HG02884 (cell line): ENCODE measurements around the gene ACOX2.

ENCODE experiments used
- ATAC-seq: cut with Tn5 transposase; IDR thresholded peaks from one replicate; pipeline ENCODE4 v1.9.1; 2021; ENCODE audit warnings: mild to moderate bottlenecking, moderate library complexity; ENCODE audit not compliant: unreplicated experiment

Gene ACOX2

DNA sequence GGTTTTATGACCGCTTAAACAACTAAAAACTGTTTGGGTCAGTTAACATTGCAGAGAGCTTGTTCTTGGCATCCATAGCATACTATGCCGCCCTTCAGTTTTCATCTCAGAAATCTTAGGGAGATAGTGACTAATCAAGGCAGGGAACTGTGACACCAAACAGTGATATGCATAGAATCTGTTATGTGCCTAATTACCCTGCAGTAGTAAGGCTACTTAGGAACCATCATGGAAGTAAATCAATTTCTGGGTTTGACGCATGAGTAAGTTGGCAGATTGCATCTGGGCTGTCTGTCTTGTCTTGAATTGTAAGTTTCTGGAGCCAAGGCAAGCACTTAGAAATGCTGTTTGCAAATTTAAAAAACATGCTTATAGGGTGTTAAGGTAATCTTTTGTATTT, 22.6 kb downstream of the ACOX2 start:
- ATAC-seq: no peak

DNA sequence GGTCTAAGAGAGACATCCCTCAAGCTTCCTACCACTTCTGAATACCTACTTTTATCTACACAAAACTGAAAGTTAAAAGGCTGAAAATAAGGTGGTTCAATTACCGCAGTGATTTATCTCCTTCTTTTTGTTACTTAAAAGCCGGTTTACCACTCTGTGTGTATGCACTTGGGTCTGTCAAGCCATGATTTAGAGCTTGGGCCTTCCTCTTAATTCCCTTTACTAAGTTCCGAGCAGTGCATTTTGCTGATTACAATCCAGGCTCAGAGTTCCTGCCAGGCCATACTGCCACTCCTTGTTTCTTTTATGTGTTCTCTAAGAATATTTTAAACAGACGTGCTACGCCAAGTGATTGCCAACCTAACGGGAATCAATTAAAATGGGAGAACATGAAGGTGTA, 28.6 kb downstream of the ACOX2 start:
- ATAC-seq: no peak

GRCh38 chr3:58507356-58508078, 29.5 kb downstream of the ACOX2 start:
- no peak for ATAC-seq

DNA sequence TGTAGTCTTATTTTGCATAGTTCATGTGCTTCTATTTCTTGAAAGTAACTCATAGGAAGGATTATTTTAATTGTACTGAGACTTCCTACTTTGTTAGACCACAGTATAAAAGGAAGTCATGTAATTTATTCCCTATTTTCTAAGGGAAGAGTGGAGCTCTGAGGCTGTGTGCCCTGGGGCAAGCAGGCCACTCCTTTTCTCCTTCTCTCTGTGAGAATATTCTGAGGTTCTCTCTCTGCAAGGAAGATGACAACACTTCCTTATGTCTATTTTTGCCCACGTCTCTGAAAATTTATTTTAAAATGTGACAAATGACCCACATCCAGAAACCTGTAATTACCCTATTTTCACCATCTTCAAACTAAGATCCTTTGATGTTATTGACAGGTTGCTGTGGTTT, 34.1 kb downstream of the ACOX2 start:
- ATAC-seq: no peak

DNA sequence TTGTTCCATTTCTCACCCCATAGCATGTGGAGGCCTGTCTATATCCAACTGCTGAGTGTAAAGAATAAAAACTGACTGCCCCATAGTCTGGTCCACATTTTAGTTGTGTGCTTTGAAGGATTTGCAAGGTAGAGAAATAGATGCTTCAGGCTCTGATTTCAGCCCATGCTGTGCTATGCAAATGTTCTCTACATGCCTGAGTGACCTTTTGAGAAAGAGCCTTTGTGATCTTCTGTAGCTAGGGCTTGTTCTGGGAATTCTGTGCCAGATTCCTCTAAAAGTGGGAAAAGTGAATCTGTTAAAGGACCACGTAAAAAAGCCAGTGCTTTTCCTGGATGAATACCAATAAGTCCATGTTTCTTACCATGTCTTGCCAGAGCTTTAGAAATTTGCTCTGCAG, 39.9 kb downstream of the ACOX2 start:
- no peak for ATAC-seq

GRCh38 chr3:58496206-58496857, 40.7 kb downstream of the ACOX2 start:
- no peak for ATAC-seq

GRCh38 chr3:58495101-58495500, 41.9 kb downstream of the ACOX2 start:
- ATAC-seq: no peak

GRCh38 chr3:58494107-58494506, 42.9 kb downstream of the ACOX2 start:
- ATAC-seq: no peak

DNA sequence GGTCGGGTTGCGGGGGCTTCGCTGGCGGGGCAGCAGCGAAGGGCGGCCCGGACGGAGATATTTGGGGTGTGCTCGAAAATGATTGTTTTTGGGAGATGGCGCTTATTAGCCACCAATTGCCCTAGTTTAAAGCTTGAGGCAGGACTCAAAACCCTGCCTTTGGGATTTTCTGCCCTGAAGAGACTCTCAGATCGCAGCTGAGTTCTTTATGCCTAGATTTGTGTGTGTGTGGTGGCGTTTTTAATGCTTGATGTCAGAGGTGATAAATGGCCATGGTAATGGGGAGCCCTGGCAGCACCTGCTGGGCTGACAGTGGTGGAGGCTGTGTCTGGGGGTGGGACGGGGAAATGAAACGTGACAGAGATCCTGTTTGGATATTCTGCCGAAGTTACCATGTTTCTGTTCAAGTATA, 44.5 kb downstream of the ACOX2 start:
- no peak for ATAC-seq

- ATAC-seq: peak; percentile 82
Observed at GRCh38 chr3:58491506-58492402, 45.2 kb downstream of the ACOX2 start, which contains the start of gene KCTD6. Gene KCTD6, plus strand, starts transcription at chr3:58492096. Its CDS starts 6,660 bp downstream, at chr3:58498756.

- ATAC-seq: no peak
Observed at GRCh38 chr3:58490860-58491501, 46.0 kb downstream of the ACOX2 start.

- no peak for ATAC-seq
Observed at GRCh38 chr3:58488967-58489366, 48.0 kb downstream of the ACOX2 start.

GRCh38 chr3:58487140-58487886, 49.7 kb downstream of the ACOX2 start:
- no peak for ATAC-seq

DNA sequence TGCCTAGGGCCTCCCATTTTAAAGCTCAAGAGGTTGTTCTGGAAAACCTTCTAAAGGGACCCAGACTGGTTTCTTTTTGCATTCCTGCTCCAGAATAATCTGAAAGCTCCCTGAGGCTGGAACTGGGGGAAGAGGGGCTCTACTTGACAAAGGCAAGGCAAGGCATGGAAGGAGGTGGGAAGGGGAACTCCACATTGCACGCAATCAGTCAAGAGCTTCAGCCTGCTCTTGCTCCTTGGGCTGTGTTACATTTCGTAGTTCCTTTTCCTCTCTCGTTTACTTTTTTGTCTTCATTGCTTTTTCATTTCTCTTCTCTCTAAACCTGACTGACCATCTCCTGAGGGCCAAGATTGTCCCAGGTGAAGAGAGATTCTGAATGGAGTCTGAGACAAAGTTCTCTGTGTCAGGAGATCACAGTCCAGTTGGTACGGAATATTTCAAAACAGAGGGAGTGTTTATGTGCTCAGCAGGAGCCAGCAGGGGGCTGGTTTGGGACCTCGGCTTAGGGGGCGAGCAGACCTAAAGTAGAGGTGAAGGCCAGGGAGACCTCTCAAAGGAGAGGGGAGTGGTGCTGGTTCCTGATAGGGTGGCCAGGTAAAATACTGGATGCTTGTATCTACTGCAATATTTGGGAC, 51.1 kb downstream of the ACOX2 start:
- no peak for ATAC-seq

GRCh38 chr3:58484722-58485069, 52.3 kb downstream of the ACOX2 start:
- ATAC-seq: no peak

GRCh38 chr3:58484045-58484721, 52.8 kb downstream of the ACOX2 start:
- ATAC-seq: no peak

GRCh38 chr3:58482917-58483636, 53.9 kb downstream of the ACOX2 start:
- no peak for ATAC-seq

DNA sequence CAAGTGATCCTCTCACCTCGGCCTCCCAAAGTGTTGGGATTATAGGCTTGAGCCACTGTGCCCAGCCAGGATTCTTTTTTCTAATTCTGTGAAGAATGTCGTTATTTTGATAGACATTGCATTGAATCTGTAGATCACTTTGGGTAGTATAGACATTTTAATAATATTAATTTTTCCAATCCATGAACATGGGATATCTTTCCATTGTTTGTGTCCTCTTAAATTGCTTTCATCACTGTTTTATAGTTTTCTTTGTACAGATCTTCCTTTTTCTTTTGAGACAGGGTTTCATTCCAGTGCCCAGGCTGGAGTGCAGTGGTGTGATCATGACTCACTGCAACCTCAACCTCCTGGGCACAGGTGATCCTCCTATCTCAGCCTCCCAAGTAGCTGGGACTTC, 56.7 kb downstream of the ACOX2 start:
- ATAC-seq: no peak

GRCh38 chr3:58478781-58479180, 58.2 kb downstream of the ACOX2 start:
- ATAC-seq: no peak
